ENCODE data around the gene CBLN3.

Gene CBLN3

GRCh38 chr14:24463884-24464785 is 34.7 kb upstream of the CBLN3 start:
- Histone ChIP-seq H3K27ac (ENCODE audit: extremely low read depth, low read depth, low read length) (no peak overlapping the region), H3K36me3 (ENCODE audit: control insufficient read depth in 2 of 2, insufficient read depth in 1 of 2, low read length in 2 of 2) (no peaks in the 10 kb centered on the region), H3K4me1 (ENCODE audit: control insufficient read depth, insufficient read depth, low read length) (0 out of 2 replicates have a peak, but pooled peaks cover 2% of the 10 kb centered on the region), H3K4me3 (ENCODE audit: low read depth, low read length) (no peak overlapping the region), H3K9me3 (ENCODE audit: control insufficient read depth, insufficient read depth, low read depth, low read length) (no peaks in the 10 kb centered on the region)
- CTCF ChIA-PET: no interaction called here
- POLR2A ChIA-PET: no interaction called here
- TF ChIP-seq SCRT1 (tag by site-specific recombination; IDR thresholded peaks at IDR 0.05; ENCODE audit: borderline replicate concordance) (peak; percentile 74), ZNF138 (tag by site-specific recombination; IDR thresholded peaks at IDR 0.05; ENCODE audit: borderline replicate concordance) (no peak), YY2 (tag by site-specific recombination; IDR thresholded peaks at IDR 0.05) (no peak), WT1 (tag by site-specific recombination; IDR thresholded peaks at IDR 0.05) (no peak), ZNF660 (tag by site-specific recombination; IDR thresholded peaks at IDR 0.05) (no peak), FEZF1 (tag by site-specific recombination; IDR thresholded peaks at IDR 0.05) (peak; percentile 98), ZBTB17 (tag by site-specific recombination; IDR thresholded peaks at IDR 0.05) (0 out of 2 replicates have a peak, but pooled peaks have one; percentile 14), ZNF501 (tag by site-specific recombination; IDR thresholded peaks at IDR 0.05) (no peak), PRDM6 (tag by site-specific recombination; IDR thresholded peaks at IDR 0.05) (peak; percentile 39; the same call in 1 of the 2 replicates), ZNF843 (tag by site-specific recombination; IDR thresholded peaks at IDR 0.05) (0 out of 2 replicates have a peak, but pooled peaks have one; percentile 32), ZBTB1 (tag by site-specific recombination; IDR thresholded peaks at IDR 0.05) (no peak), ZNF610 (tag by site-specific recombination; IDR thresholded peaks at IDR 0.05; ENCODE audit: borderline replicate concordance) (0 out of 2 replicates have a peak, but pooled peaks have one; percentile 29), ZNF837 (tag by site-specific recombination; IDR thresholded peaks at IDR 0.05) (no peak), ZNF645 (tag by site-specific recombination; IDR thresholded peaks at IDR 0.05) (no peak), ZNF776 (tag by site-specific recombination; IDR thresholded peaks at IDR 0.05; ENCODE audit: borderline replicate concordance) (no peak), ZNF266 (tag by site-specific recombination; IDR thresholded peaks at IDR 0.05; ENCODE audit: low read depth) (no peak)
- TF ChIP-seq, protein P1, sequence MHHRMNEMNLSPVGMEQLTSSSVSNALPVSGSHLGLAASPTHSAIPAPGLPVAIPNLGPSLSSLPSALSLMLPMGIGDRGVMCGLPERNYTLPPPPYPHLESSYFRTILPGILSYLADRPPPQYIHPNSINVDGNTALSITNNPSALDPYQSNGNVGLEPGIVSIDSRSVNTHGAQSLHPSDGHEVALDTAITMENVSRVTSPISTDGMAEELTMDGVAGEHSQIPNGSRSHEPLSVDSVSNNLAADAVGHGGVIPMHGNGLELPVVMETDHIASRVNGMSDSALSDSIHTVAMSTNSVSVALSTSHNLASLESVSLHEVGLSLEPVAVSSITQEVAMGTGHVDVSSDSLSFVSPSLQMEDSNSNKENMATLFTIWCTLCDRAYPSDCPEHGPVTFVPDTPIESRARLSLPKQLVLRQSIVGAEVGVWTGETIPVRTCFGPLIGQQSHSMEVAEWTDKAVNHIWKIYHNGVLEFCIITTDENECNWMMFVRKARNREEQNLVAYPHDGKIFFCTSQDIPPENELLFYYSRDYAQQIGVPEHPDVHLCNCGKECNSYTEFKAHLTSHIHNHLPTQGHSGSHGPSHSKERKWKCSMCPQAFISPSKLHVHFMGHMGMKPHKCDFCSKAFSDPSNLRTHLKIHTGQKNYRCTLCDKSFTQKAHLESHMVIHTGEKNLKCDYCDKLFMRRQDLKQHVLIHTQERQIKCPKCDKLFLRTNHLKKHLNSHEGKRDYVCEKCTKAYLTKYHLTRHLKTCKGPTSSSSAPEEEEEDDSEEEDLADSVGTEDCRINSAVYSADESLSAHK (tag by site-specific recombination; IDR thresholded peaks at IDR 0.05): 0 out of 2 replicates have a peak, but pooled peaks have one; percentile 42
- TF ChIP-seq, protein P2, sequence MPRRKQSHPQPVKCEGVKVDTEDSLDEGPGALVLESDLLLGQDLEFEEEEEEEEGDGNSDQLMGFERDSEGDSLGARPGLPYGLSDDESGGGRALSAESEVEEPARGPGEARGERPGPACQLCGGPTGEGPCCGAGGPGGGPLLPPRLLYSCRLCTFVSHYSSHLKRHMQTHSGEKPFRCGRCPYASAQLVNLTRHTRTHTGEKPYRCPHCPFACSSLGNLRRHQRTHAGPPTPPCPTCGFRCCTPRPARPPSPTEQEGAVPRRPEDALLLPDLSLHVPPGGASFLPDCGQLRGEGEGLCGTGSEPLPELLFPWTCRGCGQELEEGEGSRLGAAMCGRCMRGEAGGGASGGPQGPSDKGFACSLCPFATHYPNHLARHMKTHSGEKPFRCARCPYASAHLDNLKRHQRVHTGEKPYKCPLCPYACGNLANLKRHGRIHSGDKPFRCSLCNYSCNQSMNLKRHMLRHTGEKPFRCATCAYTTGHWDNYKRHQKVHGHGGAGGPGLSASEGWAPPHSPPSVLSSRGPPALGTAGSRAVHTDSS (tag by site-specific recombination; IDR thresholded peaks at IDR 0.05): no peak
- TF ChIP-seq, protein P3, sequence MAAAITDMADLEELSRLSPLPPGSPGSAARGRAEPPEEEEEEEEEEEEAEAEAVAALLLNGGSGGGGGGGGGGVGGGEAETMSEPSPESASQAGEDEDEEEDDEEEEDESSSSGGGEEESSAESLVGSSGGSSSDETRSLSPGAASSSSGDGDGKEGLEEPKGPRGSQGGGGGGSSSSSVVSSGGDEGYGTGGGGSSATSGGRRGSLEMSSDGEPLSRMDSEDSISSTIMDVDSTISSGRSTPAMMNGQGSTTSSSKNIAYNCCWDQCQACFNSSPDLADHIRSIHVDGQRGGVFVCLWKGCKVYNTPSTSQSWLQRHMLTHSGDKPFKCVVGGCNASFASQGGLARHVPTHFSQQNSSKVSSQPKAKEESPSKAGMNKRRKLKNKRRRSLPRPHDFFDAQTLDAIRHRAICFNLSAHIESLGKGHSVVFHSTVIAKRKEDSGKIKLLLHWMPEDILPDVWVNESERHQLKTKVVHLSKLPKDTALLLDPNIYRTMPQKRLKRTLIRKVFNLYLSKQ (tag by site-specific recombination; IDR thresholded peaks at IDR 0.05; ENCODE audit: borderline replicate concordance): no peak
- TF ChIP-seq, protein P4, sequence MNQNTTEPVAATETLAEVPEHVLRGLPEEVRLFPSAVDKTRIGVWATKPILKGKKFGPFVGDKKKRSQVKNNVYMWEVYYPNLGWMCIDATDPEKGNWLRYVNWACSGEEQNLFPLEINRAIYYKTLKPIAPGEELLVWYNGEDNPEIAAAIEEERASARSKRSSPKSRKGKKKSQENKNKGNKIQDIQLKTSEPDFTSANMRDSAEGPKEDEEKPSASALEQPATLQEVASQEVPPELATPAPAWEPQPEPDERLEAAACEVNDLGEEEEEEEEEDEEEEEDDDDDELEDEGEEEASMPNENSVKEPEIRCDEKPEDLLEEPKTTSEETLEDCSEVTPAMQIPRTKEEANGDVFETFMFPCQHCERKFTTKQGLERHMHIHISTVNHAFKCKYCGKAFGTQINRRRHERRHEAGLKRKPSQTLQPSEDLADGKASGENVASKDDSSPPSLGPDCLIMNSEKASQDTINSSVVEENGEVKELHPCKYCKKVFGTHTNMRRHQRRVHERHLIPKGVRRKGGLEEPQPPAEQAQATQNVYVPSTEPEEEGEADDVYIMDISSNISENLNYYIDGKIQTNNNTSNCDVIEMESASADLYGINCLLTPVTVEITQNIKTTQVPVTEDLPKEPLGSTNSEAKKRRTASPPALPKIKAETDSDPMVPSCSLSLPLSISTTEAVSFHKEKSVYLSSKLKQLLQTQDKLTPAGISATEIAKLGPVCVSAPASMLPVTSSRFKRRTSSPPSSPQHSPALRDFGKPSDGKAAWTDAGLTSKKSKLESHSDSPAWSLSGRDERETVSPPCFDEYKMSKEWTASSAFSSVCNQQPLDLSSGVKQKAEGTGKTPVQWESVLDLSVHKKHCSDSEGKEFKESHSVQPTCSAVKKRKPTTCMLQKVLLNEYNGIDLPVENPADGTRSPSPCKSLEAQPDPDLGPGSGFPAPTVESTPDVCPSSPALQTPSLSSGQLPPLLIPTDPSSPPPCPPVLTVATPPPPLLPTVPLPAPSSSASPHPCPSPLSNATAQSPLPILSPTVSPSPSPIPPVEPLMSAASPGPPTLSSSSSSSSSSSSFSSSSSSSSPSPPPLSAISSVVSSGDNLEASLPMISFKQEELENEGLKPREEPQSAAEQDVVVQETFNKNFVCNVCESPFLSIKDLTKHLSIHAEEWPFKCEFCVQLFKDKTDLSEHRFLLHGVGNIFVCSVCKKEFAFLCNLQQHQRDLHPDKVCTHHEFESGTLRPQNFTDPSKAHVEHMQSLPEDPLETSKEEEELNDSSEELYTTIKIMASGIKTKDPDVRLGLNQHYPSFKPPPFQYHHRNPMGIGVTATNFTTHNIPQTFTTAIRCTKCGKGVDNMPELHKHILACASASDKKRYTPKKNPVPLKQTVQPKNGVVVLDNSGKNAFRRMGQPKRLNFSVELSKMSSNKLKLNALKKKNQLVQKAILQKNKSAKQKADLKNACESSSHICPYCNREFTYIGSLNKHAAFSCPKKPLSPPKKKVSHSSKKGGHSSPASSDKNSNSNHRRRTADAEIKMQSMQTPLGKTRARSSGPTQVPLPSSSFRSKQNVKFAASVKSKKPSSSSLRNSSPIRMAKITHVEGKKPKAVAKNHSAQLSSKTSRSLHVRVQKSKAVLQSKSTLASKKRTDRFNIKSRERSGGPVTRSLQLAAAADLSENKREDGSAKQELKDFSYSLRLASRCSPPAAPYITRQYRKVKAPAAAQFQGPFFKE (tag by site-specific recombination; IDR thresholded peaks at IDR 0.05; ENCODE audit: borderline replicate concordance): no peak
